HepG2 (cell line): ENCODE data around the gene RPTOR.

ENCODE experiments used
- GMEB2 ChIP-seq: IDR thresholded peaks from 2 replicates; pipeline ENCODE4 v1.6.1; 2016; ENCODE audit warnings: missing biosample characterization, missing genetic modification reagents, low read depth
- SNAPC2 ChIP-seq: sonication (generic); formaldehyde crosslinking; IDR thresholded peaks from 2 replicates; pipeline ENCODE4 v1.8.1; 2022; ENCODE audit warnings: mild to moderate bottlenecking, missing genetic modification reagents
- ZNF644 ChIP-seq: IDR thresholded peaks from 2 replicates; pipeline ENCODE4 v1.6.1; 2016; ENCODE audit warnings: low read depth

GRCh38 chr17:80926591-80927250 lies 382.1 kb downstream of the RPTOR start:
- TF ChIP-seq ZNF644 (CRISPR knock-in tag) (no peak), GMEB2 (CRISPR knock-in tag) (no peak), SNAPC2 (CRISPR knock-in tag) (no peak)
